ENCODE data around the gene PRKRIP1.
"Not testable (repeated sequence)": the region's sequence is repeated elsewhere in the genome, so short reads cannot be mapped to it uniquely, and the experiment has no call there.

Gene PRKRIP1, protein sequence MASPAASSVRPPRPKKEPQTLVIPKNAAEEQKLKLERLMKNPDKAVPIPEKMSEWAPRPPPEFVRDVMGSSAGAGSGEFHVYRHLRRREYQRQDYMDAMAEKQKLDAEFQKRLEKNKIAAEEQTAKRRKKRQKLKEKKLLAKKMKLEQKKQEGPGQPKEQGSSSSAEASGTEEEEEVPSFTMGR

DNA sequence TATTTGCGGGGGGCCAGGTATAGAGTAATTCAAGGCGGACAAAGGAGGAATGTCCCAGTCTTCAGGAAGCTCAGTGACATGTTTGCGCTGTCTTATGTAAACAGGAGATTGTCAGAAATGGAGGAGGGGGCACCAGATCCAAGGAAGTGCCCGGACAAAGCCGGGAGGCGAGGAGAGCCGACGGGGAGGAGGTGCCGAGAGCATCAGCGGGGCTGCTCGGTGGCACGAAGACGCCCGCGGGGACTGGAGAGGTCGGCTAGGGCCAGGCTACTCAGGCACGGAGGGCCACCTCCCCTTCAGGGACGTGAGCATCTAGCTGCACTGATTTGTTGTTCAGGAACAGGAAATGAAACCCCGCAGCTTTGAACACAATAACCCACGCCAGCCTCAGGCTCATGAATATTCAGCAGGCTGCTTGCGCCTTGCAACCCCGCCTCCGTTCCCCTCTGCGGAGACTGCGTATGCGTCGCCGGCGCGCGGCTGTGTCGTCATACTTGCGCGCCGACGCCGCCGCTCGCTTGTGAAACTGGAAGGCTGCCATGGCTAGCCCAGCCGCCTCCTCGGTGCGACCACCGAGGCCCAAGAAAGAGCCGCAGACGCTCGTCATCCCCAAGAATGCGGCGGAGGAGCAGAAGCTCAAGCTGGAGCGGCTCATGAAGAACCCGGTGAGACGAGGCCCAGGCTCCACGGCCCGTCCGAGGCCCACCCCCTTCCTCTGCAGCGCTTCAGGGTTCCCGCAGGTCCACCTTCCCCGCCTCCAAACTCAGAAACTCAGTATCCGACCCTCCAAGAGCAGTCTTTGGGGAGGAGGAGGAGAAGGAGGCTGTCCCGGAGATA, at the start of gene PRKRIP1:
Gene PRKRIP1 (plus strand): TSS at position 491 of the 837 bp plus-strand sequence. CDS start 49 bp downstream, at position 540.
- DNase-seq = peak; percentile 68 to 86

DNA sequence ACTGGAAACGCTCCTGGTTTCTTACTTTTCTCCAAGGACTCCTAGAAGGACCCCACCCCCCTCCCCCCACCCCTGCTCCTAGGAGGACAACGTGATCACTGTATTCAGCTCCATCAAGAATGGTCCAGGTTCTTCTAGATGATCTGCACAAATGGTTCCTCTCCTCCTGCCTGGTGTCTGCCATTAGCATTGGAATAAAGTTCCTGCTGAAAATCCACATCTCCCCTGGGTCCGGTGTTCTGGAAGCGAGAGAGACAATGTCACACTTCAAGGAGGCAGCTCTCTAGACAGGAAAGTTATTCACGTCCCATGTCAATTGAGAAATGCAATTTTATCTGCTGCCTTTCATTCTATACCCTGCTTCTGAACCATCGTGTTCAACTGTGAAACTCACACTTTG, 49.2 kb upstream of the PRKRIP1 start:
- DNase-seq = not testable (repeated sequence)

DNA sequence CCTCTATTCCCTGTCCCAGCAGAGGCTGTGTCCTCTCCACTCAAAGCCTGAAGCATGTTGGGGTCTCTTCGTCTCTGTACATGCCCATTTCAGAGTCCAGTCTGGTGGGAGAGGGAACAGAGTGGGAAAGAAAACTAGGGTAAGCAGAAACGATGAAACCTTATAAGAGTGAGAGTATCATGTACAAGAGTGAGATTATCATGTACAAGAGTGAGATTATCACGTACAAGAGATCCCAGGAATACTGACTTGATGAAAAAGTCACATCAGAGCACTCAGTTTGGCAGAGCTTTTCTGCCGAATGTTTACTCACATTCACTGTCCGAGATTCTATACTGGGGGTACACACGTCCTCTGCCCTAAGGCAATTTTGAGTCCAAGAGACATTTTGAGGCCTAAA, 39.8 kb upstream of the PRKRIP1 start, which contains the start of gene SPDYE6:
Gene SPDYE6 (minus strand): TSS at position 101 of the 400 bp plus-strand sequence. CDS start 421 bp downstream, outside the sequence.
- DNase-seq = not testable (repeated sequence)

DNA sequence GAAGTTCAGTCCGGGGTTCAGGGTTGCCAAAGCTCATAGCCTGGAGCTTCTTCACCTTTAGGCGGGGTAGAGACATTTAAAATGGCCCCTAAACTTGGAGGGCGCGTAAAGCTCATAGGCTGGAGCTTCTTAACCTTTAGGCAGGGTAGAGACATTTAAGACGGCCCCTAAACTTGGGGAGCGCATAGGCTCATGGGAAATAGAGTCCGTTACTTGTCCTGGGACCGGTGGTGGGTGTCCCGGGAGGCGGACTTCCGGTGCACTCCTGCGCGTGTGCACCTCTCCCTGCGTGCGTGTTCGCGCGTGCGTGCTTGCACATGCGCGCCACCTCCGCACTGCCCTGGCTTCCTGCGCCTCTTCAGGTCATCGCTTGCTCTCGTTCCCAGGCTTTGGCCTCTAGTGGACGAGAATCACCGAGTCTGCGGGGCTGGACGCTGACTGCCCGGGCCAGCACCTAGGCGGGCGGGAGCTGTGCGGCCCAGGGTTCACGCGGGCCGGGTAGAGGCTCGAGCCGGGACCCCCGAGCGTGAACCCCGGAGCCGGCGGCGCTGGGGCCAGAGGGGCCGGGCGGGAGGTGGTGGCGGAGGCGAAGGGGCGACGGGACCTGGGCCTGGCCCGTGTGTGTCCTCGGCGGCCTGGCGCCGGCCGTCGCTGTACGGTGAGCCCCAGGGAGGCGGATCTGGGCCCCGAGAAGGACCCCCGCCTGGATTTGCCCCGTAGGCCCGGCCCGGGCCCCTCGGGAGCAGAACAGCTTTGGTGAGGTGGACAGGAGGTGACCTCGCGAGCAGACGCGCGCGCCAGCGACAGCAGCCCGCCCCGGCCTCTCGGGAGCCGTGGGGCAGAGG, 32.4 kb upstream of the PRKRIP1 start:
- peak; percentile 83 to 96 for DNase-seq

DNA sequence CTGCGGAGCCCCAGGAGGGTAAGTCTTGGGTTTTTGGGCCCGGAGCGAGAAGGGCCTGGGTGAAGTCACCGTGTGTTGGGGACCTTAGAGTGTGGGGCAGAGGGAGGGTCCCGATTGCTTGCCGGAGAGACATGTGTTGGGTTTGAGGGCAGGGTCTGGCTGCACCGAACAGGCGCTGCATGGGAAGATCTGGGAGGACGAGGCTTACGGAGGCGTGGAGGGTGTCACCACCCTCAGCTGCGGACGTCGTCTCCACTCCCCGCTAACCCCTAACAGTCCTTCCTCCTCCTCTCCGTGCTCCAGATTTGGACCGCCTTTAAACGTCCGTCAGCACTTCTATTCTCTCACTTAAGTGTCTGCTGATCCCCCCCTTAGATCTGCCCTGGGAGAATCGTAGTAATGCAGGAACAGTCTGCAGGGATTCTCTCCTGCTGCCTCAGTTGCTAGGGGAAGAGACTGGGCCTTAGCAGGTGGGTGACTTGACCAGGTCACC, 31.7 kb upstream of the PRKRIP1 start:
- DNase-seq = peak; percentile 1

DNA sequence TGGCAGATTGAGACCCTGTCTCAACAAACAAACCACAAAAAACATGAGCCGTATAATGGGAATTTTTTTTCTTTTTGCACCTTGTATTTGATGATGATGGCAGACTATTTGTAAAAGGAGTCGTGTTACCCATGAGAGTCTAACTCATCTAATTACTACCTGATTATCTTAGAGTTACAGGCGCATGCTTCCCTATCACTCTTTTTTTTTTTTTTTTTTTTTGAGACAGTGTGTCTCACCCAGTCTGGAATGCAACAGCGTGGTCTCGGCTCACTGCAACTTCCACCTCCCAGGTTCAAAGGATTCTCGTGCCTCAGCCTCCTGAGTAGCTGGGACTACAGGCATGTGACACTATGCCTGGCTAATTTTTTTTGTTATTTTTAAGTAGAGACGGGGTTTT, 30.8 kb upstream of the PRKRIP1 start:
- DNase-seq = not testable (repeated sequence)

DNA sequence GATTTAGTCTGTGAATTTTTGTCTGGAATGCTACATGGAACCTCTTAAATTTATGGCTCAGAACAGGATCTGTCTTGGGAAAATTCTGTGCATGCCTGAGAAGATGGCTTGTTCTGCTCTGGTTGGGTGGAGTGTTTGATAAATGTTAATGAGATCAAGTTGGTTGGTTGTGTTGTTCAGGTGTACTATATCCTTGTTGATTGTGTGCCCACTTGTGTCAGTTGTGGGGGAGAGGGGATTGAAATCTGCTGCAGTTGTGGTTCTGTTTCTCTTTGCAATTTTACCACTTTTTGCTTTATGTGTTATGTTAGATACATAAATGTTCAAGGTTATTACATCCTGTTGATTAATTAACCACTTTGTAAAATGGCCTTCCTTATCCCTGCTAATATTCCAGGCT, 26.1 kb upstream of the PRKRIP1 start:
- DNase-seq = not testable (repeated sequence)

DNA sequence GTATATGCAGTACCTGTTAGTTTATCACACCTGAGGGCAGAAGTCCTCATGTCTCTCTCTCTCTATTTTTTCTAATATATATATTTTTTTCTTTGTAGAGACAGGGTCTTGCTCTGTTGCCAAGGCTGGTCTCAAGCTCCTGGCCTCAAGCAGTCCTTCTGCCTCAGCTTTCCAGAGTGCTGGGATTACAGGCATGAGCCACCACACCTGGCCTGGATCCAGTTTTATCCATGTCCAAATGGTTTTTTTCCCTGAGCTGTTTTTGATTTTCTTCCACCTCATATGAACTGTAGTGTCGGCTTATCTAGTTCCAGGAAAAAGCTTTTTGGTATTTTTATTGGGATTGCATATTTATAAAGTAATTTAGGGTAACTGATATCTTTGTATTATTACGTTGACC, 23.4 kb upstream of the PRKRIP1 start:
- DNase-seq = not testable (repeated sequence)

DNA sequence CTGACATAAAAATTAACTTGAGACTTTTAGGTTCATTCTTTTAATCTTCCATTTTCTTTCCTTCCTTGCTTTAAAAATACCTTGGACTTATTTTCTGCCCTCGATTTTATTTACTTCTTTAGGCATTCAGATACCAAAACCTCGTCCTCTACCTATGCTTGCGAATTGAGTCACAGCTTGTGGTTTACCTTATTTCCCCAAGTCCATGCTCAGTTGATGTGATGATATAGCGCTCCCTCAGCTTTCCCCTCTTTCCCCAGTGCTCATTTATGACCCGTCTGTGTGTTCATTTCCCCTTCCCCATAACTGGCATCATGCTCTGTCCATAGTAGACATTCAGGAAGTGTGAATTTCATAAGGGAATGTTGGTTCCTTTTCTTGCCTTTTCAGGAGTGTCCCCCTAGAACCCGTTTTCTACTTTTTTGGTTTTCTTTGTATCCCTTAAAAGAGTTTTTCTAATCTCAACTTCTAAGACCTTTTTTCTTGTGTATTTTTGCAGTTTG, 19.1 kb upstream of the PRKRIP1 start:
- DNase-seq = no peak

DNA sequence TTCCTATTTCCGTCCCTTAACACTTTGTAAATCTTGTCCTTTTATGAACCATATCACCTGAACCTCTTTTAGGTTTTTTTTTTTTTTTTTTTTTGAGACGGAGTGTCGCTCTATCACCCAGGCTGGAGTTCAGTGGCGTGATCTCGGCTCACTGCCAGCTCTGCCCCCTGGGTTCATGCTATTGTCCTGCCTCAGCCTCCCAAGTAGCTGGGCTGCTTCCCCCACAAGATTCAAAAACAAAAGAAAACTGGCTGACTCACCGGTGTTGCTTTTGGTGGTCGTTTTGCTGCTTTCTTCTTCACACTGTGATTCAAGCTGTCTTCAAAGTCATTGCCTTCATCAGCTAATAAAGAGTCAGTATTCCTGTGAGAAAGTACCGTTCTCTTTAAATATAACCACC, 15.3 kb upstream of the PRKRIP1 start:
- not testable (repeated sequence) for DNase-seq

DNA sequence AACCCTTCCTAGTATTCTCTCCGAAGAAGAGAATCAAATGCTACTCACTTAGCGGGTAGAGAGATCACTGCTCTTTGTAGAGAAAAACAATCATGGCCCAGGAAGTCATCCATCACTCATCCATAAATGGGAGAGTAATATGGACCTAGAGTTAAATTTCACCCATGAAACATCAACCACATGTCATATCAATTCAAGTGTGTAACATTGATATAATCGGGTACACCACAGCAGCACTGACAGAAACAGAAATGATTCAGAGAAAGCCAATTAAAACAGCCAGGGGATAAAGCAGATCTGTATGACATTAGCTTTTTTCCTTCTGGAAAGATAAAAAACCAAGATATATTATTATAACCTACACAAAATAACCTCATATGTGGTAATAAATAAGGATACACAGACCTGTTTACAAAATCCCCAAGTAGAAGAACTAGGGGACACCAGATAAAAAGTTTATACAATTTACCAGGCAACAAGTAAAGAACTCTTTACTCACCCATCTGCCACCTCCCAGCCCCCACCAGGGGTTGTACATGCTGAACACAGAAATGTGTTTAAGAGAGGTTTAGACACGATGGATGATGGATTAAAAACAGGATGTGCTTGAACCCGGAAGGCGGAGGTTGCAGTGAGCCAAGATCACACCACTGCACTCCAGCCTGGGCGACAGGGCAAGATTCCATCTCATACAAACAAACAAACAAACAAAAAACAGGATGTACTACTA, 14.3 kb upstream of the PRKRIP1 start:
- not testable (repeated sequence) for DNase-seq

DNA sequence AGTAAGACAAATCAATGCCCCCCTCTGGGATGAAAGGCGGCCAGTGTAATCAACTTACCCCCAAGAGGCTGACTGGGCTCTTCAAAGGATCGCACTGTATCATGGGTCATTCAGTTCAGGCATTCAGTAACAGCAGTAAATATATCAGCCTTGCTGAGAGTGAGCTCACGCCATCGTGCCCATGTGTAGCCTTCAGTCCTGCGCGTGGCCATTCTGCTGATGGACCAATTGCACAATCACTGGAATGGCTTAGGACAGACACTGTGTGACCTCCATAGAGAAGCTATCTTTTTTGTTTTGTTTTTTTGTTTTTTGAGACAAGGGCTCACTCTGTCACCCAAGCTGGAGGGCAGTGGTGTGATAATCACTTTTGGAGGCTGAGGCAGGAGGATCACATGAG, 9.1 kb upstream of the PRKRIP1 start:
- DNase-seq = no peak

DNA sequence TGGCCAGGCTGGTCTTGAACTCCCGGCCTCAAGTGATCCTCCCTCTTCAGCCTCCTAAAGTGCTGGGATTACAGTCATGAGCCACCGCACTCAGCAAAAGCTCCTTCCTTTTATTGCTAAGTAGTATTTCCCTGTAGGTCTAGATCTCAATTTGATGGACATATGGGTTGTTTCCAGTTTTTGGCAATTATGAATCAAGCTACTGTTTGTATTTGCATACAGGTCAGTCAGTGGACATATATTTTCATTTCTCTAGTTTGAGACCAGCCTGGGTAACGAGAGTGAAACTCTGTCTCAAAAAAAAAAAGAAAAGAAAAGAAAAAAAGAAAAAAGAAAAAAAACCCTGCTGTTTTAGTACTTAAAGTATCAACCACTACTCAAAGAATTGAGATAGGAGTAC, 6.4 kb upstream of the PRKRIP1 start:
- DNase-seq = no peak

DNA sequence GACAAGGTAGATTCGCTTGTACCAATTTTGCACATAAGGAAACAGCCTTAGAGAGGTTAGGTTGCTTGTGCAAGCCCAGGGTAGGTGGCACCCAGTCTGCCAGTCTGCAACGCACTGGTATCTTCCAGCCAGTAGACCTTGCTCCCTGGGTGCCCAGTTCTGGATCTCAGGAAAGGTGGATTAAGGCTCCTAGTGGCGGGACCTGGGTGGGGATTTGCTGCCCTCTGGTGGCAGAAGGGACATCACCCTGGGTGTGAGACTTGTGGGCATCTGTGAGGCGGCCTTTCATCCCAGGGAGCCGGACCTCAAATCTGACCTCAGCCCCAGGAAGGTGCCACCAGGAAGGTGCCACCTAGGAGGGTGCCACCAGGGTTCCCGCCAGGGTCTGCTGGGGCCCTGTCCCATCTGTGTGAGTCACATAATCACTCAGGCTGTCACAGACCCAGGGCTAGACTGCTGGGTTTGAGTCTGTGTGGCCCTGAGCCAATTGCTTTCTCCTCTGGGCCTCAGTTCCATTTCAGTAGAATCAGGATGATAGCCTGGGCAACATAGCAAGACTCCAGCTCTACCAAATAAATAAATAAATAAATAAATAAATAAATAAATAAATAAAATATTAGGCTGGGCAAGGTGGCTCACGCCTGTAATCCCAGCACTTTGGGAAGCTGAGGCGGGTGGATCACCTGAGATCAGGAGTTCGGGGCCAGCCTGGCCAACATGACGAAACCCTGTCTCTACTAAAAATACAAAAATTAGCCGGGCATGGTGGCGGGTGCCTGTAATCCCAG, 5.3 kb upstream of the PRKRIP1 start:
- DNase-seq = peak; percentile 45 to 61

DNA sequence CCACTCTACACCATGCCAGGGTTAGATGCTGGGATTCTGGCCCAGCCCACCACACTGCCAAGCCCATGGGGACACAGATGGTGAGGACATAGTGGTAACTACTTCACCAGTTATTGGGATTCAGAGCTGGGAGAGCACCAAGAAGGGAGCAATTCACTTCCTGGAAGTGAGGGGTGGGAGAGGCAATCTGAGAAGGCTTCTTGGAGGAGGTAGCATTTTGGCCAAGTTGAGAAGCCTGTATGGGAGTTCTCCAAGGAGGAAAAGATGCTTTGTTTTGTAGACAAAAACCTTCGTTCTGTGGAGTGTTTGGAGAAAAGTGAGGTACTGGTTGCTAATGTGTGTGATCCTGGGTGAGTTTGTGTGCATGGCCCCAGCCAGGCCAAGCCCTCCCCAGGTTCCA, 3.8 kb upstream of the PRKRIP1 start:
- no peak for DNase-seq

DNA sequence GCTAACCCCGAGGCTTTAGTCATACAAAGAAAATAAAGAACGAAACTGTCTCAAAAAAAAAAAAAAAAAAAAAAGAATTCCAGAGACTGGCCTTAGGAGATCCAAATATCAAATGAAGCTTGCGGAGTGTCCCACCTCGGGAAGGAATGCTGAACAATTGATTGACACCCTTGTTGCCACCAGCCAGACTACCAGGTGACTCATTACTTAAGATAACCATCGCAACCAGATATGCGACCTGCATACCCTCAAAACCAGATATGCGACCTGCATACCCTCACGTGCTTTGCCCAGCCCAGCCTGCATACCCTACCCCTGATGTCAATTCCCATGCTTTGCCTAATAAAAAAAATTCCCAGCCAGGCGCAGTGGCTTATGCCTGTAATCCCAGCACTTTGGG, 2.7 kb upstream of the PRKRIP1 start:
- DNase-seq = no peak

DNA sequence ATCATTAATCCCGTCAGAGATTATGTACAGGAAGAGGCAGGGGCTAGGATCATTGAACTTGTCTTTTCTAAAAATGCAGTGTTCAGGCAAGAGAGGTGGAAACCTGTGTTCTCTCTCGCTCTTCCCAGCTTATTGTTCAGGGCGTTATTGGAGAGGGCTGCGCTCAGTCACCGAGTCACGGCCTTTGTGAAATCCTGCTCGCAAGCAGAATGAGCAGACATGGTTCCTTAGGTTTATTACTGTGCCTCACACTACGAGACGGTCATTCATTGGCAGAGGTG, 631 bp upstream of the PRKRIP1 start:
- no peak for DNase-seq

DNA sequence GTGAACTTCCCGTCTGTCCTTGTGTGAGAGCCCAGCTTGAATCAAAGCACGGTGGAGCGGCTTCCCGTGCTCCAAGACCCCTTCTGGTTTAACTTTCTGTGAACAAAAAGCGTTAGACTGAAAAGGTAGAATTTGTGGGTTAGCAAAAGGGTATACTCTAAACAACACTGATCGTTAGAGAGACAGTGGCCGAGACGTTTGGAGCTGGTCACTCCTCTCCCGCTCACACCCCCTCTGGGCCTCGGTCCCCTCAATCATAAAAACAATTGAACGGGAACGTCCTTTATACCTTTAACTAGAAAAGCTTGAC, 502 bp downstream of the PRKRIP1 start:
- DNase-seq = no peak

DNA sequence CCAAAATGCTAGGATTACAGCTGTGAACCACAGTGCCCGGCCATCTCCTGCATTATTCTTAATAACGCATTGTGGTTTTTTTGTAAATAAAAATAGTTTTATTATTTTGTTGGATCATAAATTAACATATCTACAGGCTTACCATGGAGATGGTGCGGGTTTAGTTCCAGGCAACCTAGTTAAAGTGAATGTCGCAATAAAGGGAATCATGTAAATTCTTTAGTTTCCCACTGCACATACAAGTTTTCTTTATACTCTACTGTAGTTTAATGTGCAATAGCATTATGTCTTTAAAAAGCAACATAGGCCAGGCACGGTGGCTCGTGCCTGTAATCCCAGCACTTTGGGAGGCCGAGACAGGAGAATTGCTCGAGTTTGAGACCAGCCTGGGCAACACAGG, 2.4 kb downstream of the PRKRIP1 start:
- no peak for DNase-seq

DNA sequence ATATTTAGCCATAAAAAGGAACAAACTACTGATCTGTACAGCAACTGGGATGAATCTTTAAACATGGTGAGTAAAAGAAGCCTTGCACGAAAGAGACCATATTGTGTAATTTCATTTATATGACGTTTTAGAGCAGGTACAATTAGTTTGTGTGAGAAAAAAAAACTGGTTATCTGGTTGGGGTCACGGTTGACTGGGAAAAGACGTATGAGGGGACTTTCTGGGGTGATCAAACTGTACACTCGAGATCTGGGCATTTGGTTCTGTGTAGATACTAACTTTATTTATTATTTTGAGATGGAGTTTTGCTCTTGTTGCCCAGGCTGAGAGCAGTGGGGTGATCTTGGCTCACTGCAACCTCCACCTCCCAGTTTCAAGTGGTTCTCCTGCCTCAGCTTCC, 4.2 kb downstream of the PRKRIP1 start:
- no peak for DNase-seq

DNA sequence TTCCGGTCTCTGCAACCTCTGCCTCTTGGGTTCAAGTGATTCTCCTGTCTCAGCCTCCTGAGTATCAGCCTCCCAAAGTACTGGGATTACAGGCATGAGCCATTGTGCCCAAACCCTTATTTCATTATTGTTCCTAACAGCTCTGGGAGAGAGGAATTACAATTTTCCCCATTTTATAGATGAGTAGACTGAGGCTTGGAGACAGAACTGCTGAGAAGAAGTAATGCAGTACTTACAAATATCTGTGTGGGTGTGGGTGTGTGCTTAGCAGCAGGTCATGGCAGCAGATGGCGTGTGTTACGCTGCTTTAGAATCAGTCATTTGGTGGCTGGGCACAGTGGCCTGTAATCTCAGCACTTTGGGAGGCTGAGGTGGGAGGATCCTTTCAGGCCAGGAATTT, 7.4 kb downstream of the PRKRIP1 start:
- no peak for DNase-seq
